Trophoblast cell (in vitro differentiated cells and primary cell): ENCODE data around the gene PPP6R2.

Experiments
- DNase-seq, 2 donors: peaks; one replicate each; pipeline ENCODE4 v3.0.0-alpha.2; 2016
- H2AFZ ChIP-seq: 2 replicates; pipeline ENCODE4 v1.6.1; 2013; ENCODE audit warnings: low read length, moderate library complexity, mild to moderate bottlenecking; ENCODE audit not compliant: insufficient read depth, poor library complexity
- H2AK5ac ChIP-seq: 2 replicates; pipeline ENCODE4 v1.6.1; 2013; ENCODE audit warnings: mild to moderate bottlenecking, low read length
- H2BK120ac ChIP-seq: 2 replicates; pipeline ENCODE4 v1.6.1; 2013; ENCODE audit warnings: low read length, mild to moderate bottlenecking, moderate library complexity; ENCODE audit not compliant: insufficient read depth, poor library complexity
- H2BK12ac ChIP-seq: 2 replicates; pipeline ENCODE4 v1.6.1; 2013; ENCODE audit warnings: mild to moderate bottlenecking, low read length, moderate library complexity
- H2BK5ac ChIP-seq: 2 replicates; pipeline ENCODE4 v1.6.1; 2013; ENCODE audit warnings: low read length, low read depth, moderate library complexity, mild to moderate bottlenecking; ENCODE audit not compliant: poor library complexity
- H3K14ac ChIP-seq: 2 replicates; pipeline ENCODE4 v1.6.1; 2013; ENCODE audit warnings: mild to moderate bottlenecking, low read length
- H3K18ac ChIP-seq: 2 replicates; pipeline ENCODE4 v1.6.1; 2013; ENCODE audit warnings: mild to moderate bottlenecking, low read length
- H3K23ac ChIP-seq: 2 replicates; pipeline ENCODE4 v1.6.1; 2013; ENCODE audit warnings: low read length
- H3K27ac ChIP-seq: 2 replicates; pipeline ENCODE4 v1.5.1; 2013; ENCODE audit warnings: low read depth, mild to moderate bottlenecking, inconsistent platforms, low read length, moderate library complexity
- H3K27me3 ChIP-seq: 2 replicates; pipeline ENCODE4 v1.6.1; 2013; ENCODE audit warnings: inconsistent platforms, mild to moderate bottlenecking, low read length, moderate library complexity; ENCODE audit not compliant: insufficient read depth
- H3K36me3 ChIP-seq, 2 experiments: 1 replicate in 1 of 2; 2 replicates in 1 of 2; pipeline ENCODE4 v1.6.1; 2013; ENCODE audit warnings: low read length in 2 of 2, mild to moderate bottlenecking in 2 of 2, moderate library complexity in 1 of 2; ENCODE audit not compliant: insufficient read depth in 2 of 2, control insufficient read depth in 1 of 2
- H3K4ac ChIP-seq: 2 replicates; pipeline ENCODE4 v1.6.1; 2013; ENCODE audit warnings: low read depth, mild to moderate bottlenecking, low read length, moderate library complexity
- H3K4me1 ChIP-seq, 2 experiments: 1 replicate in 1 of 2; 2 replicates in 1 of 2; pipeline ENCODE4 v1.6.1; 2013; ENCODE audit warnings: low read length in 2 of 2, mild to moderate bottlenecking in 2 of 2, moderate library complexity in 1 of 2; ENCODE audit not compliant: insufficient read depth in 2 of 2, control insufficient read depth in 1 of 2
- H3K4me2 ChIP-seq: 2 replicates; pipeline ENCODE4 v1.6.1; 2013; ENCODE audit warnings: inconsistent platforms, mild to moderate bottlenecking, low read length, moderate library complexity
- H3K4me3 ChIP-seq: 2 replicates; pipeline ENCODE4 v1.5.1; 2013; ENCODE audit warnings: mild to moderate bottlenecking, low read depth, low read length, inconsistent platforms
- H3K79me1 ChIP-seq: one replicate; pipeline ENCODE4 v1.6.1; 2013; ENCODE audit warnings: low read length
- H3K79me2 ChIP-seq: 2 replicates; pipeline ENCODE4 v1.6.1; 2013; ENCODE audit warnings: low read length, mild to moderate bottlenecking; ENCODE audit not compliant: control insufficient read depth, insufficient read depth, poor library complexity
- H3K9ac ChIP-seq: 2 replicates; pipeline ENCODE4 v1.6.1; 2013; ENCODE audit warnings: mild to moderate bottlenecking, low read length
- H3K9me3 ChIP-seq: 2 replicates; pipeline ENCODE4 v1.6.1; 2013; ENCODE audit warnings: low read depth, mild to moderate bottlenecking, control low read depth, inconsistent platforms, low read length; ENCODE audit not compliant: insufficient read depth
- H4K12ac ChIP-seq: 2 replicates; pipeline ENCODE4 v1.6.1; 2013; ENCODE audit warnings: low read depth, mild to moderate bottlenecking, low read length, moderate library complexity
- H4K8ac ChIP-seq: 2 replicates; pipeline ENCODE4 v1.6.1; 2013; ENCODE audit warnings: low read depth, mild to moderate bottlenecking, low read length, moderate library complexity
- H4K91ac ChIP-seq: one replicate; pipeline ENCODE4 v1.6.1; 2013; ENCODE audit warnings: low read depth, mild to moderate bottlenecking, low read length, moderate library complexity
- WGBS: extraction: QIAGEN DNeasy Blood & Tissue Kit; methylation state at CpG from one replicate; pipeline ENCODE4 v1.1.7; 2013; ENCODE audit warnings: missing lambda C conversion rate; ENCODE audit not compliant: insufficient read length, insufficient coverage; ENCODE audit errors: extremely low coverage; 5-methylcytosine and 5-hydroxymethylcytosine counted together

Gene PPP6R2

GRCh38 chr22:50487290-50488005 is 144.3 kb downstream of the PPP6R2 start:
- Histone ChIP-seq H2BK5ac (no peak overlapping the region), H3K4me2 (no peak overlapping the region), H3K23ac (no peak overlapping the region), H2AK5ac (no peak overlapping the region), H3K27me3 (no peaks in the 10 kb centered on the region), H4K12ac (no peak overlapping the region), H3K9ac (no peak overlapping the region), H4K8ac (no peak overlapping the region), H4K91ac (no peak overlapping the region), H3K27ac (no peak overlapping the region), H3K4me3 (no peak overlapping the region), H3K79me2 (no peaks in the 10 kb centered on the region), H2AFZ (no peak overlapping the region), H2BK120ac (no peak overlapping the region), H2BK12ac (no peak overlapping the region), H3K9me3 (no peaks in the 10 kb centered on the region), H3K36me3 (no peaks in the 10 kb centered on the region), H3K79me1 (no peaks in the 10 kb centered on the region), H3K14ac (no peak overlapping the region), H3K18ac (no peak overlapping the region), H3K4ac (no peak overlapping the region), H3K4me1 (no peaks in the 10 kb centered on the region)
- WGBS, result no CpG with 5 or more reads among the region's 23 CpGs
- DNase-seq, result no peak

- Histone ChIP-seq H3K18ac (no peak overlapping the region), H4K8ac (no peak overlapping the region)
- no peak for DNase-seq
Observed at GRCh38 chr22:50488006-50488677, 145.0 kb downstream of the PPP6R2 start.

GRCh38 chr22:50488886-50489285 is 145.8 kb downstream of the PPP6R2 start:
- H3K9ac ChIP-seq, result no peak overlapping the region
- H3K9me3 ChIP-seq, result no peaks in the 10 kb centered on the region
- no peak overlapping the region for H2AFZ ChIP-seq
- H3K79me2 ChIP-seq, result no peaks in the 10 kb centered on the region
- no peak overlapping the region for H2AK5ac ChIP-seq
- no peaks in the 10 kb centered on the region for H3K27me3 ChIP-seq
- H4K12ac ChIP-seq, result no peak overlapping the region
- no peak overlapping the region for H3K23ac ChIP-seq
- DNase-seq, result no peak
- H4K8ac ChIP-seq, result no peak overlapping the region
- H3K36me3 ChIP-seq, result no peaks in the 10 kb centered on the region
- no peak overlapping the region for H3K27ac ChIP-seq
- H4K91ac ChIP-seq, result no peak overlapping the region
- H3K14ac ChIP-seq, result no peak overlapping the region
- no peak overlapping the region for H3K18ac ChIP-seq
- WGBS, result no CpG with 5 or more reads among the region's 19 CpGs
- no peaks in the 10 kb centered on the region for H3K4me1 ChIP-seq
- H3K4ac ChIP-seq, result no peak overlapping the region
- no peaks in the 10 kb centered on the region for H3K79me1 ChIP-seq
- no peak overlapping the region for H2BK12ac ChIP-seq
- H2BK120ac ChIP-seq, result no peak overlapping the region
- no peak overlapping the region for H3K4me2 ChIP-seq
- no peak overlapping the region for H3K4me3 ChIP-seq
- no peak overlapping the region for H2BK5ac ChIP-seq

More at GRCh38 chr22:50488006-50488677, 145.0 kb downstream of the PPP6R2 start:
- Histone ChIP-seq H3K4me3 (no peak overlapping the region), H3K36me3 (no peaks in the 10 kb centered on the region), H3K9me3 (no peaks in the 10 kb centered on the region), H3K9ac (no peak overlapping the region), H3K27ac (no peak overlapping the region), H4K12ac (no peak overlapping the region), H2BK5ac (no peak overlapping the region), H3K27me3 (no peaks in the 10 kb centered on the region), H3K4me2 (no peak overlapping the region), H3K79me2 (no peaks in the 10 kb centered on the region), H3K4ac (no peak overlapping the region), H3K14ac (no peak overlapping the region), H2BK120ac (no peak overlapping the region), H3K79me1 (no peaks in the 10 kb centered on the region), H2AK5ac (no peak overlapping the region), H3K4me1 (no peaks in the 10 kb centered on the region), H2BK12ac (no peak overlapping the region), H2AFZ (no peak overlapping the region), H3K23ac (no peak overlapping the region), H4K91ac (no peak overlapping the region)
- WGBS, result no CpG with 5 or more reads among the region's 18 CpGs

GRCh38 chr22:50489363-50490243 is 146.5 kb downstream of the PPP6R2 start:
- no peak overlapping the region for H3K14ac ChIP-seq
- H2BK120ac ChIP-seq, result no peak overlapping the region
- H2BK12ac ChIP-seq, result no peak overlapping the region
- no peak overlapping the region for H2AFZ ChIP-seq
- no peaks in the 10 kb centered on the region for H3K36me3 ChIP-seq
- H3K4me1 ChIP-seq, result no peaks in the 10 kb centered on the region
- H3K4ac ChIP-seq, result no peak overlapping the region
- DNase-seq, result peak; percentile 51 to 69
- no peaks in the 10 kb centered on the region for H3K79me2 ChIP-seq
- H2BK5ac ChIP-seq, result no peak overlapping the region
- no peak overlapping the region for H3K23ac ChIP-seq
- H3K9me3 ChIP-seq, result no peaks in the 10 kb centered on the region
- no peak overlapping the region for H3K27ac ChIP-seq
- no peak overlapping the region for H2AK5ac ChIP-seq
- no peak overlapping the region for H4K91ac ChIP-seq
- no peak overlapping the region for H4K8ac ChIP-seq
- H3K9ac ChIP-seq, result no peak overlapping the region
- no peaks in the 10 kb centered on the region for H3K79me1 ChIP-seq
- H3K4me3 ChIP-seq, result no peak overlapping the region
- no peak overlapping the region for H4K12ac ChIP-seq
- H3K27me3 ChIP-seq, result no peaks in the 10 kb centered on the region
- no CpG with 5 or more reads among the region's 31 CpGs for WGBS
- no peak overlapping the region for H3K18ac ChIP-seq
- H3K4me2 ChIP-seq, result no peak overlapping the region
